Adrenal gland (tissue), 12 donors: ENCODE data around the gene BICD1. TPM values are rescaled to one million over a fixed set of nuclear protein-coding genes. Genes with fewer than 3 reads are reported as not detected.

Source experiments
- DNase-seq, 7 donors: peaks; one replicate each; pipeline ENCODE4 v3.0.0-alpha.2; 2019 to 2020
- H3K27ac ChIP-seq, 5 donors: fragments of 200-600 bp; sonication (generic) in 4 of 5; 1 replicate in 3 of 5; 2 replicates in 2 of 5; pipeline versions ENCODE4 v1.5.1 to v1.8.0; 2016 to 2020; ENCODE audit warnings: mild to moderate bottlenecking in 1 of 5
- H3K27me3 ChIP-seq: fragments of 200-600 bp; 2 replicates; pipeline ENCODE4 v1.8.0; 2021
- H3K36me3 ChIP-seq, 2 donors: fragments of 200-600 bp; replicated peaks in 1 of 2; 1 replicate in 1 of 2; 2 replicates in 1 of 2; pipeline versions ENCODE4 v1.5.1 to v1.8.0; 2018 to 2022
- H3K4me1 ChIP-seq, 2 donors: fragments of 200-600 bp; replicated peaks in 1 of 2; 1 replicate in 1 of 2; 2 replicates in 1 of 2; pipeline versions ENCODE4 v1.5.1 to v1.8.0; 2018 to 2021
- H3K4me3 ChIP-seq, 4 donors: fragments of 200-600 bp; sonication (generic) in 3 of 4; one replicate each; pipeline ENCODE4 v1.5.1; 2016 to 2018
- H3K9me3 ChIP-seq, 3 donors: fragments of 200-600 bp; sonication (generic) in 1 of 3; replicated peaks in 1 of 3; 1 replicate in 2 of 3; 2 replicates in 1 of 3; pipeline versions ENCODE4 v1.5.1 to v1.8.0; 2016 to 2021
- CTCF ChIP-seq, 6 experiments: fragments of 450-650 bp in 4 of 6; fragments of 200-600 bp in 2 of 6; sonication (generic) in 1 of 6; IDR thresholded peaks; 1 replicate in 5 of 6; 2 replicates in 1 of 6; pipeline versions ENCODE4 v1.5.1 to v1.8.0; 2016 to 2021; ENCODE audit warnings: antibody characterized with exemption in 6 of 6, mild to moderate bottlenecking in 2 of 6, moderate library complexity in 1 of 6
- POLR2A ChIP-seq, 2 donors: fragments of 450-650 bp; IDR thresholded peaks; one replicate each; pipeline ENCODE4 v1.6.1; 2017; ENCODE audit warnings: antibody characterized with exemption in 2 of 2, mild to moderate bottlenecking in 2 of 2, moderate library complexity in 1 of 2
- WGBS, 4 donors: extraction: QIAGEN DNeasy Blood & Tissue Kit in 2 of 4; methylation state at CpG; one replicate each; pipeline versions ENCODE4 v1.1.5 to v1.1.7; 2013 to 2017; 5-methylcytosine and 5-hydroxymethylcytosine counted together
- intact Hi-C, 2 donors: fragments of 100-400 bp; cut with DNase I; formaldehyde crosslinking; loops; one replicate each; pipeline versions ENCODE4 v1.14.1 to v1.15.0; 2022 to 2023
- polyA plus RNA-seq, 3 donors: library from polyadenylated mRNA; stranded (reverse); fragments of 200-250 nt in 2 of 3; fragments of 350-450 nt in 1 of 3; fragmentation: Illumina TruSeq in 1 of 3; extraction: RNeasy Lipid Tissue Mini Kit (QIAGEN cat#74804) in 1 of 3; gene quantifications; one replicate each; pipeline ENCODE4 v1.2.3, GENCODE V29; 2013 to 2014
- total RNA-seq, 9 donors: library from RNA; depleted of rRNA in 4 of 9; stranded (reverse); fragments of >200 nt in 4 of 9; fragments of 120-200 nt in 1 of 9; fragmentation: NEBNext Ultra II Directional in 1 of 9; extraction: Animal tissue kit (Norgen Biotek cat#: 25700) in 1 of 9; gene quantifications; one replicate each; pipeline versions ENCODE4 v1.1.0 to v1.2.4, GENCODE V29; 2013 to 2023
- donor health status: healthy with polysubstance abuse.
- donor health status: Bipolar disorder and iron deficiency.
- donor health status: DM: yes; HTN: yes; CAD: no.
- donor health status: DM: no; HTN: no; CAD: no.
- donor health status: DM: no; HTN: no; CAD: no.
- donor health status: DM: yes; HTN: yes; CAD: no.

The BICD1 gene
- total and polyA plus RNA-seq, 12 donors = 2.9 to 18.2 (median 9.4) TPM

- peaks cover 0 to 4% of the 10 kb centered on the region in 2 donors for H3K4me1 ChIP-seq
- WGBS, 4 donors = 70 to 73% (median 72%) methylated on average over 5 of the region's 5 CpGs
- intact Hi-C loops = no loop called here
- DNase-seq = no peak
- TF ChIP-seq POLR2A (IDR thresholded peaks at IDR 0.05) = no peak
- no peak for TF ChIP-seq CTCF (IDR thresholded peaks at IDR 0.05)
- H3K4me3 ChIP-seq = no peak overlapping the region
- H3K27me3 ChIP-seq = no peaks in the 10 kb centered on the region
- H3K36me3 ChIP-seq = no peaks in the 10 kb centered on the region
- H3K27ac ChIP-seq = no peak overlapping the region
- no peaks in the 10 kb centered on the region for H3K9me3 ChIP-seq
Observed at GRCh38 chr12:32146074-32146873, 39.6 kb downstream of the BICD1 start.

GRCh38 chr12:32148372-32148771 lies 41.7 kb downstream of the BICD1 start:
- H3K27ac ChIP-seq = no peak overlapping the region
- 64 to 67% (median 66%) methylated on average over 4 of the region's 4 CpGs for WGBS, 4 donors
- intact Hi-C loops = no loop called here

GRCh38 chr12:32149489-32149888 lies 42.8 kb downstream of the BICD1 start:
- TF ChIP-seq CTCF (IDR thresholded peaks at IDR 0.05) (no peak), POLR2A (IDR thresholded peaks at IDR 0.05) (no peak)
- Histone ChIP-seq H3K9me3 (no peaks in the 10 kb centered on the region), H3K4me1 (peaks cover 0 to 4% of the 10 kb centered on the region in 2 donors), H3K36me3 (no peaks in the 10 kb centered on the region), H3K27ac (no peak overlapping the region), H3K4me3 (no peak overlapping the region), H3K27me3 (no peaks in the 10 kb centered on the region)
- intact Hi-C loops = no loop called here
- DNase-seq = no peak

More at GRCh38 chr12:32148372-32148771, 41.7 kb downstream of the BICD1 start:
- Histone ChIP-seq H3K4me3 (no peak overlapping the region), H3K9me3 (no peaks in the 10 kb centered on the region), H3K27me3 (no peaks in the 10 kb centered on the region), H3K4me1 (peaks cover 0 to 4% of the 10 kb centered on the region in 2 donors), H3K36me3 (no peaks in the 10 kb centered on the region)
- TF ChIP-seq POLR2A (IDR thresholded peaks at IDR 0.05) = no peak
- no peak for TF ChIP-seq CTCF (IDR thresholded peaks at IDR 0.05)
- no peak for DNase-seq

- 86 to 100% (median 92%) methylated on average over 1 of the region's 1 CpG for WGBS, 4 donors
- Histone ChIP-seq H3K4me3 (no peak overlapping the region), H3K4me1 (peaks cover 0 to 4% of the 10 kb centered on the region in 2 donors), H3K9me3 (no peaks in the 10 kb centered on the region), H3K27me3 (no peaks in the 10 kb centered on the region), H3K36me3 (no peaks in the 10 kb centered on the region), H3K27ac (no peak overlapping the region)
- DNase-seq = no peak
- intact Hi-C loops = no loop called here
- no peak for TF ChIP-seq CTCF (IDR thresholded peaks at IDR 0.05)
Observed at GRCh38 chr12:32151086-32151485, 44.4 kb downstream of the BICD1 start.
